K562 (cell line): ENCODE measurements around the gene RECK. TPM values are rescaled to one million over a fixed set of nuclear protein-coding genes. Genes with fewer than 3 reads are reported as not detected.

Experiments
- ATAC-seq: fragments of 200-7000 bp; cut with Tn5 transposase; 3 replicates; pipeline ENCODE4 v1.9.1; 2020; ENCODE audit warnings: moderate library complexity
- BruUV-seq: library from RNA; stranded (reverse); fragments of 400-500 nt; replicated peaks from 2 replicates; lab custom pipeline; 2021; lab: Mats Ljungman, UMichigan
- CTCF ChIA-PET: fragments of 300-600 bp; formaldehyde crosslinking; extraction: SDS; loops from one replicate; lab custom pipeline; 2021; ENCODE audit warnings: low intra/inter-chr PET ratio; lab: Yijun Ruan, JAX
- POLR2A ChIA-PET: fragments of 300-600, 350-650 bp; sonication (Branson Sonifier 250); formaldehyde crosslinking; extraction: SDS; loops from one replicate; lab custom pipeline; 2021; ENCODE audit warnings: antibody characterized with exemption, inconsistent platforms; lab: Yijun Ruan, JAX
- DNase-seq, 4 experiments: peaks; one replicate each; pipeline versions ENCODE4 v3.0.0 to v3.0.0-alpha.2; 2011 to 2018; ENCODE audit warnings: low spot score in 3 of 4, mixed read lengths in 3 of 4; ENCODE audit errors: extremely low read depth in 1 of 4
- FAIRE-seq: peaks from 2 replicates; lab custom pipeline; 2011; peaks lifted over from hg19 to GRCh38; lab: Jason Lieb, UNC
- H2AFZ ChIP-seq: 2 replicates; pipeline ENCODE4 v1.6.0; 2011; ENCODE audit warnings: low read depth, low read length, control low read depth, inconsistent platforms
- H3K27ac ChIP-seq: fragments of 200-600 bp; 3 replicates; pipeline ENCODE4 v1.8.0; 2011; ENCODE audit warnings: low read depth, mild to moderate bottlenecking, control low read depth, inconsistent platforms, low read length, moderate library complexity, mixed read lengths; ENCODE audit errors: extremely low read depth
- H3K27me3 ChIP-seq, 2 experiments: fragments of 300-600 bp in 1 of 2; 2 replicates in 1 of 2; 3 replicates in 1 of 2; pipeline versions ENCODE4 v1.6.0 to v1.8.0; 2011; ENCODE audit warnings: inconsistent platforms in 2 of 2, low read length in 2 of 2, mild to moderate bottlenecking in 1 of 2, mixed read lengths in 1 of 2, moderate library complexity in 1 of 2; ENCODE audit not compliant: control insufficient read depth in 2 of 2, insufficient read depth in 2 of 2
- H3K36me3 ChIP-seq: fragments of 300-600 bp; 3 replicates; pipeline ENCODE4 v1.8.0; 2011; ENCODE audit warnings: mild to moderate bottlenecking, low read length, inconsistent platforms; ENCODE audit not compliant: control insufficient read depth, insufficient read depth
- H3K4me1 ChIP-seq, 2 experiments: fragments of 200-600 bp in 1 of 2; replicated peaks in 1 of 2; 2 replicates in 1 of 2; 3 replicates in 1 of 2; pipeline versions ENCODE4 v1.5.1 to v1.8.0; 2011; ENCODE audit warnings: inconsistent platforms in 2 of 2, low read length in 2 of 2, mild to moderate bottlenecking in 1 of 2, mixed read lengths in 1 of 2, moderate library complexity in 1 of 2; ENCODE audit not compliant: control insufficient read depth in 2 of 2, insufficient read depth in 2 of 2
- H3K4me2 ChIP-seq: 2 replicates; pipeline ENCODE4 v1.6.1; 2011; ENCODE audit warnings: low read length, control low read depth, inconsistent platforms, mixed read lengths; ENCODE audit not compliant: insufficient read depth
- H3K4me3 ChIP-seq: fragments of 200-600 bp; sonication (generic), shearing (Covaris generic); 2 replicates; pipeline ENCODE4 v1.5.1; 2016; ENCODE audit warnings: control low read depth, inconsistent platforms
- H3K79me2 ChIP-seq: fragments of 200-600 bp; 3 replicates; pipeline ENCODE4 v1.8.0; 2011; ENCODE audit warnings: low read length, inconsistent platforms; ENCODE audit not compliant: control insufficient read depth, insufficient read depth
- H3K9ac ChIP-seq, 2 experiments: 2 replicates each; pipeline versions ENCODE4 v1.6.0 to v1.6.1; 2011; ENCODE audit warnings: low read depth in 2 of 2, low read length in 2 of 2, control low read depth in 1 of 2, inconsistent platforms in 1 of 2, mild to moderate bottlenecking in 1 of 2, mixed read lengths in 1 of 2; ENCODE audit not compliant: insufficient read depth in 1 of 2
- H3K9me1 ChIP-seq: one replicate; pipeline ENCODE4 v1.6.0; 2011; ENCODE audit warnings: inconsistent platforms, mild to moderate bottlenecking, low read length, moderate library complexity; ENCODE audit not compliant: control insufficient read depth, insufficient read depth
- H3K9me3 ChIP-seq: replicated peaks from 2 replicates; pipeline ENCODE4 v1.5.1; 2011; ENCODE audit warnings: low read depth, low read length, inconsistent platforms; ENCODE audit not compliant: control insufficient read depth, insufficient read depth
- H4K20me1 ChIP-seq: replicated peaks from 2 replicates; pipeline ENCODE4 v1.6.1; 2011; ENCODE audit warnings: low read length, inconsistent platforms, mixed read lengths; ENCODE audit not compliant: control insufficient read depth, insufficient read depth
- BCOR ChIP-seq: fragments of 450-650 bp; IDR thresholded peaks from 2 replicates; pipeline ENCODE4 v1.6.1; 2016
- BHLHE40 ChIP-seq: IDR thresholded peaks from 2 replicates; pipeline ENCODE4 v1.6.1; 2011; ENCODE audit warnings: low read length, improper control_type of control experiment
- BRCA1 ChIP-seq, 2 experiments: fragments of 450-650 bp in 1 of 2; sonication (generic) in 1 of 2; formaldehyde crosslinking in 1 of 2; IDR thresholded peaks; 2 replicates each; pipeline versions ENCODE4 v1.5.0 to v1.6.1; 2017 to 2020; ENCODE audit warnings: mild to moderate bottlenecking in 1 of 2, missing genetic modification reagents in 1 of 2
- DACH1 ChIP-seq: fragments of 450-650 bp; IDR thresholded peaks from 2 replicates; pipeline ENCODE4 v1.6.1; 2018; ENCODE audit not compliant: partially characterized antibody
- FOXA3 ChIP-seq, 2 experiments: fragments of 450-650 bp in 1 of 2; sonication (generic) in 1 of 2; formaldehyde crosslinking; IDR thresholded peaks in 1 of 2; conservative IDR thresholded peaks in 1 of 2; 2 replicates each; pipeline versions ENCODE4 v1.4.0 to v1.8.0; 2020 to 2022; ENCODE audit warnings: mild to moderate bottlenecking in 2 of 2, missing genetic modification reagents in 1 of 2
- HIVEP1 ChIP-seq: fragments of 250-450 bp; sonication (Bioruptor Pico); IDR thresholded peaks from 2 replicates; pipeline ENCODE4 v1.4.0; 2020; ENCODE audit warnings: mild to moderate bottlenecking
- POLR3G ChIP-seq: IDR thresholded peaks from 2 replicates; pipeline ENCODE4 v1.6.1; 2011; ENCODE audit not compliant: insufficient read length, insufficient replicate concordance; ENCODE audit errors: extremely low read depth
- RBM25 ChIP-seq: fragments of 200-400 bp; formaldehyde crosslinking; IDR thresholded peaks from 2 replicates; pipeline ENCODE4 v1.6.1; 2018; ENCODE audit warnings: low read length, low read depth, moderate library complexity; ENCODE audit not compliant: severe bottlenecking
- SIX5 ChIP-seq, 2 experiments: IDR thresholded peaks; 2 replicates each; pipeline ENCODE4 v1.6.1; 2011; ENCODE audit warnings: low read length in 2 of 2, borderline replicate concordance in 1 of 2, low read depth in 1 of 2, mild to moderate bottlenecking in 1 of 2, moderate library complexity in 1 of 2; ENCODE audit not compliant: insufficient read depth in 1 of 2
- SMARCA5 ChIP-seq: fragments of 450-650 bp; IDR thresholded peaks from 2 replicates; pipeline ENCODE4 v1.6.1; 2016
- ZFP36 ChIP-seq: fragments of 150-350 bp; IDR thresholded peaks from 2 replicates; pipeline ENCODE4 v1.6.1; 2018; ENCODE audit warnings: low read length, low read depth; ENCODE audit not compliant: partially characterized antibody
- ZNF253 ChIP-seq: fragments of 250-450 bp; sonication (Bioruptor Pico); conservative IDR thresholded peaks from 2 replicates; pipeline ENCODE4 v1.6.1; 2021; ENCODE audit warnings: mild to moderate bottlenecking
- ZNF436 ChIP-seq: fragments of 250-450, 450-650 bp; sonication (Bioruptor Pico); formaldehyde crosslinking; IDR thresholded peaks from 2 replicates; pipeline ENCODE4 v1.7.0; 2020; ENCODE audit warnings: mild to moderate bottlenecking
- WGBS: fragments of 100-300 bp; shearing (Covaris generic); methylation state at CpG from one replicate; pipeline ENCODE4 v1.1.6; 2016; ENCODE audit warnings: low coverage, mixed read lengths; ENCODE audit not compliant: insufficient coverage; ENCODE audit errors: missing lambda C conversion rate; 5-methylcytosine and 5-hydroxymethylcytosine counted together
- in situ Hi-C: fragments of 300-500 bp; cut with MboI; formaldehyde crosslinking; loops from 4 replicates; pipeline ENCODE4 v1.15.0; 2018; ENCODE audit warnings: inconsistent platforms, mixed read lengths
- intact Hi-C: fragments of 100-400 bp; cut with micrococcal nuclease; formaldehyde crosslinking; loops from 2 replicates; pipeline ENCODE4 v1.14.2; 2022
- polyA plus RNA-seq, 8 experiments: library from polyadenylated mRNA; depleted of rRNA in 4 of 8; stranded (reverse) in 5 of 8; unstranded in 3 of 8; fragments of >200 nt; fragmentation: Nextera tagmentation in 2 of 8; fragmentation: Illumina TruSeq in 1 of 8; extraction: Ambion mirVana in 2 of 8; extraction: Trizol in 1 of 8; gene quantifications; 2 replicates each; pipeline versions ENCODE4 v1.2.1 to v1.2.3, GENCODE V29; 2011 to 2014; ENCODE audit warnings: inconsistent platforms in 1 of 8, missing spikeins in 1 of 8
- total RNA-seq, 7 experiments: library from RNA; depleted of rRNA in 6 of 7; stranded (reverse); fragments of >200 nt in 6 of 7; fragmentation: Illumina TruSeq in 2 of 7; extraction: Trizol in 2 of 7; gene quantifications; 2 replicates each; pipeline versions ENCODE4 v1.2.1 to v1.2.3, GENCODE V29; 2011 to 2021; ENCODE audit warnings: low replicate concordance in 1 of 7
- TF ChIP-seq, protein P1 (sequence below): sonication (generic); formaldehyde crosslinking; IDR thresholded peaks from 2 replicates; pipeline ENCODE4 v1.9.0; 2022; ENCODE audit warnings: mild to moderate bottlenecking, missing genetic modification reagents
- TF ChIP-seq, protein P2 (sequence below): fragments of 250-450 bp; sonication (Bioruptor Pico); IDR thresholded peaks from 2 replicates; pipeline ENCODE4 v1.9.0; 2021; ENCODE audit warnings: mild to moderate bottlenecking
- TF ChIP-seq, protein P3 (sequence below): fragments of 250-450 bp; sonication (Bioruptor Pico); IDR thresholded peaks from 2 replicates; pipeline ENCODE4 v1.4.0; 2020; ENCODE audit warnings: mild to moderate bottlenecking, moderate library complexity

The RECK gene
- total and polyA plus RNA-seq, 9 of the 15 experiments (the other 6 are each of a cell fraction or from before 2014, with no cell fraction given): 0.04 to 0.36 (median 0.16) TPM

DNA sequence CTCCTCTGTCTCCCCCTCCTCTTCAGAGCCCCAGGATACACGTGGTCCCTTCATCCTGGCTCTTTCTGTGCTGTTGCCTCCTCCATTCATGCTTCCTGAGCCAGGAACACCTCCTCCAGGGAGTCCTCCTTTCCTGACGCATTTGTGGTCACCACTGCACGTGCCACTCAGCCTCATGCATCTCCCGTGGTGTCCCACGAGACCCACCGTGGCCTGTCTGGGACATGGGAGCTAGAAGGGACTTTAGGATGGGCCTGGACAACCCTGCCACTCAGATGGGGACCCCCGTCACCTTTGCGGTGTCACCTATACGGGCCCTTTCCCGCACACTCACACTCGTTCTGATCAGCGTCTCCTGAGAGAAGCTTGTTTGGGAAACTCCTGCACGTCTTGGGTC, 106.5 kb downstream of the RECK start:
- no peak; the same call in 2 of the 3 replicates for ATAC-seq
- peak overlapping the region; percentile 73 for H3K4me2 ChIP-seq
- H3K9me1 ChIP-seq: no peaks in the 10 kb centered on the region
- ChIA-PET POLR2A (interaction anchor here (0.7 kb wide), 1 partner anchor 13 kb away, joined by 4 read pairs; no protein-coding TSS in a partner anchor), CTCF (no interaction called here)
- BruUV-seq: no TSS peak
- 56% methylated on average over 6 of the region's 13 CpGs for WGBS
- H4K20me1 ChIP-seq: no peaks in the 10 kb centered on the region
- H2AFZ ChIP-seq: peak overlapping the region; percentile 66
- no peak for TF ChIP-seq DACH1
- TF ChIP-seq, protein P1, sequence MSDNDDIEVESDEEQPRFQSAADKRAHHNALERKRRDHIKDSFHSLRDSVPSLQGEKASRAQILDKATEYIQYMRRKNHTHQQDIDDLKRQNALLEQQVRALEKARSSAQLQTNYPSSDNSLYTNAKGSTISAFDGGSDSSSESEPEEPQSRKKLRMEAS (CRISPR knock-in tag): peak; percentile 14; the same call in 1 of the 2 replicates
- no peak for TF ChIP-seq ZNF253
- TF ChIP-seq FOXA3 (CRISPR knock-in tag; conservative IDR thresholded peaks at IDR 0.05 in 1 of 2, IDR thresholded peaks at IDR 0.05 in 1 of 2): no peak
- TF ChIP-seq SMARCA5: peak; percentile 64; the same call in 1 of the 2 replicates
- peak; percentile 68 for TF ChIP-seq BHLHE40
- no peak for TF ChIP-seq BRCA1 (IDR thresholded peaks at IDR 0.05)
- TF ChIP-seq BRCA1 (CRISPR knock-in tag; IDR thresholded peaks at IDR 0.05): no peak
- no peak for TF ChIP-seq POLR3G
- TF ChIP-seq RBM25: peak; percentile 35
- TF ChIP-seq, protein P2, sequence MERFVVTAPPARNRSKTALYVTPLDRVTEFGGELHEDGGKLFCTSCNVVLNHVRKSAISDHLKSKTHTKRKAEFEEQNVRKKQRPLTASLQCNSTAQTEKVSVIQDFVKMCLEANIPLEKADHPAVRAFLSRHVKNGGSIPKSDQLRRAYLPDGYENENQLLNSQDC (CRISPR knock-in tag): no peak
- TF ChIP-seq, protein P3, sequence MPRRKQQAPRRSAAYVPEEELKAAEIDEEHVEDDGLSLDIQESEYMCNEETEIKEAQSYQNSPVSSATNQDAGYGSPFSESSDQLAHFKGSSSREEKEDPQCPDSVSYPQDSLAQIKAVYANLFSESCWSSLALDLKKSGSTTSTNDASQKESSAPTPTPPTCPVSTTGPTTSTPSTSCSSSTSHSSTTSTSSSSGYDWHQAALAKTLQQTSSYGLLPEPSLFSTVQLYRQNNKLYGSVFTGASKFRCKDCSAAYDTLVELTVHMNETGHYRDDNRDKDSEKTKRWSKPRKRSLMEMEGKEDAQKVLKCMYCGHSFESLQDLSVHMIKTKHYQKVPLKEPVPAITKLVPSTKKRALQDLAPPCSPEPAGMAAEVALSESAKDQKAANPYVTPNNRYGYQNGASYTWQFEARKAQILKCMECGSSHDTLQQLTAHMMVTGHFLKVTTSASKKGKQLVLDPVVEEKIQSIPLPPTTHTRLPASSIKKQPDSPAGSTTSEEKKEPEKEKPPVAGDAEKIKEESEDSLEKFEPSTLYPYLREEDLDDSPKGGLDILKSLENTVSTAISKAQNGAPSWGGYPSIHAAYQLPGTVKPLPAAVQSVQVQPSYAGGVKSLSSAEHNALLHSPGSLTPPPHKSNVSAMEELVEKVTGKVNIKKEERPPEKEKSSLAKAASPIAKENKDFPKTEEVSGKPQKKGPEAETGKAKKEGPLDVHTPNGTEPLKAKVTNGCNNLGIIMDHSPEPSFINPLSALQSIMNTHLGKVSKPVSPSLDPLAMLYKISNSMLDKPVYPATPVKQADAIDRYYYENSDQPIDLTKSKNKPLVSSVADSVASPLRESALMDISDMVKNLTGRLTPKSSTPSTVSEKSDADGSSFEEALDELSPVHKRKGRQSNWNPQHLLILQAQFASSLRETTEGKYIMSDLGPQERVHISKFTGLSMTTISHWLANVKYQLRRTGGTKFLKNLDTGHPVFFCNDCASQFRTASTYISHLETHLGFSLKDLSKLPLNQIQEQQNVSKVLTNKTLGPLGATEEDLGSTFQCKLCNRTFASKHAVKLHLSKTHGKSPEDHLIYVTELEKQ (CRISPR knock-in tag): no peak
- no peak for TF ChIP-seq SIX5 (IDR thresholded peaks at IDR 0.05; ENCODE audit: borderline replicate concordance in 1 of 2, insufficient read depth in 1 of 2, low read depth in 1 of 2, low read length in 2 of 2)
- TF ChIP-seq ZNF436 (CRISPR knock-in tag): 0 out of 2 replicates have a peak, but pooled peaks have one; percentile 44
- peak; percentile 94 for TF ChIP-seq ZFP36
- no peak for TF ChIP-seq HIVEP1 (CRISPR knock-in tag)
- TF ChIP-seq BCOR: peak; percentile 85
- no peaks in the 10 kb centered on the region for H3K27me3 ChIP-seq
- intact Hi-C loops: no loop called here
- in situ Hi-C loops: no loop called here
- peaks cover 3% of the 10 kb centered on the region; the same call in 1 of the 3 replicates for H3K79me2 ChIP-seq
- H3K4me3 ChIP-seq: no peak overlapping the region
- H3K9ac ChIP-seq: peak overlapping the region; percentile 33 to 62; a peak in 3 of 4 replicates
- H3K9me3 ChIP-seq: no peaks in the 10 kb centered on the region
- H3K4me1 ChIP-seq: peaks cover 35 to 43% of the 10 kb centered on the region in 2 experiments; a peak in 4 of 5 replicates
- FAIRE-seq: no peak
- H3K36me3 ChIP-seq: no peaks in the 10 kb centered on the region
- H3K27ac ChIP-seq: peak overlapping the region; percentile 59
- DNase-seq: no peak
